Gastroesophageal sphincter (tissue), 3 donors: Measurements from ENCODE around the gene RBM23.

Experiments used
- CTCF ChIP-seq, 4 experiments: fragments of 200-600 bp in 2 of 4; fragments of 450-650 bp in 2 of 4; sonication (generic) in 1 of 4; IDR thresholded peaks; one replicate each; pipeline ENCODE4 v1.5.1; 2017 to 2019; ENCODE audit warnings: antibody characterized with exemption in 4 of 4, mild to moderate bottlenecking in 2 of 4, moderate library complexity in 2 of 4
- POLR2A ChIP-seq, 2 donors: fragments of 450-650 bp; IDR thresholded peaks; one replicate each; pipeline ENCODE4 v1.6.1; 2017; ENCODE audit warnings: antibody characterized with exemption in 2 of 2, mild to moderate bottlenecking in 2 of 2, moderate library complexity in 1 of 2
- POLR2AphosphoS5 ChIP-seq: sonication (generic); formaldehyde crosslinking; IDR thresholded peaks from one replicate; pipeline ENCODE4 v1.6.1; 2017; ENCODE audit warnings: antibody characterized with exemption

GRCh38 chr14:22906073-22906472, 12.9 kb downstream of the RBM23 start:
- no peak for TF ChIP-seq CTCF (IDR thresholded peaks at IDR 0.05)
- TF ChIP-seq POLR2AphosphoS5 = no peak
- TF ChIP-seq POLR2A (IDR thresholded peaks at IDR 0.05) = no peak
